GM19351 (cell line): ENCODE data around the gene UBR4.
"Not testable (repeated sequence)": the region's sequence is repeated elsewhere in the genome, so short reads cannot be mapped to it uniquely, and the experiment has no call there.

Experiments
- ATAC-seq: cut with Tn5 transposase; IDR thresholded peaks from one replicate; pipeline ENCODE4 v1.9.1; 2021; ENCODE audit warnings: mild to moderate bottlenecking, moderate library complexity; ENCODE audit not compliant: unreplicated experiment

The UBR4 gene

GRCh38 chr1:19209990-19210771 is at the start of gene UBR4:
TSS of gene UBR4 (minus strand) at chr1:19210266. CDS start at chr1:19210248, 18 bp downstream.
- peak; percentile 75 for ATAC-seq

GRCh38 chr1:19258353-19258752 is 48.3 kb upstream of the UBR4 start:
- no peak for ATAC-seq

GRCh38 chr1:19257178-19257914 is 47.3 kb upstream of the UBR4 start:
- ATAC-seq: no peak

DNA sequence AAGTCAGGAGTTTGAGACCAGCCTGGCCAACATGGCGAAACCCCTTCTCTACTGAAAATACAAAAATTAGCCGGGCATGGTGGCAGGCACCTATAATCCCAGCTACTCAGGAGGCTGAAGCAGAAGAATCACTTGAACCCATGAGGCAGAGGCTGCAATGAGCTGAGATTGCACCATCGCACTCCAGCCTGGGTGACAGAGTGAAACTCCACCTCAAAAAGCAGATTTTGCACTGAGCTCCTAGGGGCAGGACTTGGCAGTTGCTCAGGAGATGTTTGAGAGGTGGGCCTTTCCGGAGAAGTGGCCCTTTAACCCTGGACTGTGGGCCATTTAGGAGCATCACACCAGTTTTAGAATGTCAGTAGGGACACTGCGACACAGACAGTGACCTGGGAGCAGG is 46.2 kb upstream of the UBR4 start:
- not testable (repeated sequence) for ATAC-seq

DNA sequence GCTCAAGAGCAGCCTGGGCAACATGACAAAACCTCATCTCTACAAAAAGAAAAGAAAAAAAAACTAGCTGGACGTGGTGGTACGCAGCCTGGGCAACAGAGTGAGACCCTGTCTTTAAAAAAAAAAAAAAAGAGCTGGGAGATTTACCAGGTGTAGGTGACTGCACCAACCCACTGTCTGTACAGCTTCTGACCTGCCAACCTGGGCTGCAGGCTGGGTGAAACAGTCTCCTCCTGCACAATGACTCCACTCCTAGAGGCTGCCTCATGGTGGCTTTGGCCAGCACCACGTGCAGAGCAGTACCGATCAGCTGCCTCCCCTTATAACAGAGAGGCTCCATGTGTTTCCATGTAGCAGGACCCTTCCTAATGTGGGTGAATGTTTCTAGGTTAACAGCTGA is 45.2 kb upstream of the UBR4 start:
- ATAC-seq: no peak

DNA sequence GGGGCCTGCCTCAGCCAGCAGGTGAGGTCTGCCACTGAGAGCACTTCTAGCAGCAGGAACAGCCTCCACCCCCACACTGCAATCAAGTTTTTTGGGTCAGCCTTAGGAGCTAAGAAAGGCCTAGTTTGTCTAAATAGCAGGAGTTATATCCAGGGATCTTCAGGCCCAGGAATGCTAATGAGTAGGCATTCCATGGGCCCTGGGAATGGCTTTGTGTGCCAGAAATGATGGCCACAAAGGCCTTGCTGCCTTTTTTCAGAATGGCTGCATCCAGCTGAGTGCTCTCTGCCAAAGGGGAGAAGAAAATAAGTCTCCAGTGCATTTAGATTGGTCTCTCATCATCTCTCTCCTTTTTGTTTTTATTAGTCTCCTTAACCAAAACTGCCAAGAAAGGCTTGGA is 44.4 kb upstream of the UBR4 start:
- no peak for ATAC-seq

- peak; percentile 82 for ATAC-seq
Measured at GRCh38 chr1:19251305-19252196, 41.5 kb upstream of the UBR4 start, which contains the start of the genes EMC1 and MRTO4. TSS of gene EMC1 (minus strand) at chr1:19251524. CDS start at chr1:19251509, 15 bp downstream. TSS of gene MRTO4 (plus strand) at chr1:19251805. CDS start at chr1:19251836, 31 bp downstream.

GRCh38 chr1:19250629-19251304 is 40.7 kb upstream of the UBR4 start:
- no peak for ATAC-seq

DNA sequence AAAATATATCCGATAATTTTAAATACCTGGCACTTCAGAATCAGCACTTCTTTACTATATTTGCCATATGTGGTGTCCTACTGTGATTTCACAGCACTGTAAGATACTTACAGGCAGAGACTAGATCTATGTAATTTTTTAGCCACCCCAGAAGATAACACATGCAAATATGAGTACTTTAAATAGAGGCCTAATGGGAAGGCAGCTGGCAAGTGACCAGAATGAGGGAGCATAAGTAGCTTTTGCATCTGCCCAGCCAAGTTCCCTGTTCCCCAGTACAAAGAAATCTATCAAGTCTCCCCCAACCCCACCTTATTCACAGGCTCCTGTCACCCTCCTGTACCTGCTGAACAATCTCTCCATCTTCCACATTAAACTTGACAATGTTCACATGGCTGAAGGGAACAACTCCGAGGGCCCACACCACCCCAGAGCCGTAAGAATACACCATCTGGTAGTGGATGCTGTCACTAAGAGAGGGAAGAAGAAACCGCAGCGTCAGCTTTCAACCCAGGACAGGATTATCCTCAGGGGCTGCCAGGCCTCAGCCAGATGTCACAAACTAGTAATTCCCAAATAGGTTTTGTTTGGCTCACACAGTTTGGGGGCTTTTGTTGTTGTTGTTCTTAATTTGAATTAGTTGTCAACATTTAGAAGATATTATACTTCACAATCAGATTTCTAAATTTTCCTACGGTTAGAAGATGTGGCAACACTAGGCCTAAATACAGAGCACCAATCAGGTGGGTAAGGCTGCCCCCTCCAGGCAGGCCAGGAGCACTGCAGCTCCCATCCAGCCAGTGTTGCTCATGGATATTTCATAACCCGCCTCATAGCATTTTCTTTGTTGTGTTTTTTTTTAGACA is 30.8 kb upstream of the UBR4 start:
- ATAC-seq: no peak

DNA sequence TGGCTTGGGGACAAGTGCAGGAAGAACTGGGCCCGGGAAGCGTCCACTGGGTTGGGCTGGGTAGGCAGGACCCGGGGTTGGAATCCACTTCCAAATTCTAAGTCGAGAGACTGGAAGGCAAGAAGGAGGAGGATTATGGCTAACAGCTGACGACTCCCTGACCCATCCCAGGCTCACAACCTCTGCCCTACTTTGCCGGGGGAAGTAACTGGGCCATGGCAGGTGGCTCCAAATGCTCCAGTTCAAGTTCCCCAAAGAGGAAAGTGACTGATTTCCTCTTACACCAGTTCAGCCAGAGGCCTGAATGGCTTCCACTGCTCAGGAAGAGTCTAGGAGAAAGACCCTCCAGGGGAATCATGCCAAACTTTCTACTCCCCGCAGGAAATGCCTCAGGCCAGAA is 29.8 kb upstream of the UBR4 start:
- no peak for ATAC-seq

DNA sequence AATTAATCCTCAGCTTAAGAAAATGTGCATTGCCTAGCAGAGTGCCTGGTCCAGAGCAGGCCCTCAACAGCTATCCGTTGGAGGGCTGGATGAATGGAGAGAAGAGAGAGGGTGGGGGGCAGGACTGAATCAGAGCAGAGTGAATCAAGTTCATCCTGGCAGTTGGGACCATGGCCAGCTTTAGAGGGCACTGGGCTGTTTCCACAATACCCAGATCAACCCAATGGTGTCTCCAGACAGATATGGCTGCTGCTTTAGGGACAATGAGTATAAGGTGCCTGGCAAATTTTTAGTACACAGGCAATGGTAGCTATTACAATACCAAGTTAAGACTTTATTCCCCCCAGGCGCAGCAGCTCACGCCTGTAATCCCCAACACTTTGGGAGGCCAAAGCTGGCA is 24.2 kb upstream of the UBR4 start:
- ATAC-seq: no peak

DNA sequence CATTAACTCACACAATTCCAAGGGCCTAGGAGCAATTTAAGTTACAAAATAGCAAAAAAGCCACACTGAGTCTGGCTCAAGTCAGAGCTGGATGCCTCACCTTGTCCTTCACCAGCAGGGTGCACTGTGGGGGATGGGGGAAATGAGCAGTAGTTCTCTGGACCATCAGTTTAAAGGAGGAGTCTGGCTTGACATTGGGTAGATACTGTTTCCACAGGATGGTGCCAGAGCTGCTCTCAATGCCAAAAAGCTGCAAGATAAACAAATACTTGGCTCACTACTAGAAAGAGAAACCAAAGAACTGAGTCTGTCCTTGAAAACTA is 22.4 kb upstream of the UBR4 start:
- no peak for ATAC-seq

DNA sequence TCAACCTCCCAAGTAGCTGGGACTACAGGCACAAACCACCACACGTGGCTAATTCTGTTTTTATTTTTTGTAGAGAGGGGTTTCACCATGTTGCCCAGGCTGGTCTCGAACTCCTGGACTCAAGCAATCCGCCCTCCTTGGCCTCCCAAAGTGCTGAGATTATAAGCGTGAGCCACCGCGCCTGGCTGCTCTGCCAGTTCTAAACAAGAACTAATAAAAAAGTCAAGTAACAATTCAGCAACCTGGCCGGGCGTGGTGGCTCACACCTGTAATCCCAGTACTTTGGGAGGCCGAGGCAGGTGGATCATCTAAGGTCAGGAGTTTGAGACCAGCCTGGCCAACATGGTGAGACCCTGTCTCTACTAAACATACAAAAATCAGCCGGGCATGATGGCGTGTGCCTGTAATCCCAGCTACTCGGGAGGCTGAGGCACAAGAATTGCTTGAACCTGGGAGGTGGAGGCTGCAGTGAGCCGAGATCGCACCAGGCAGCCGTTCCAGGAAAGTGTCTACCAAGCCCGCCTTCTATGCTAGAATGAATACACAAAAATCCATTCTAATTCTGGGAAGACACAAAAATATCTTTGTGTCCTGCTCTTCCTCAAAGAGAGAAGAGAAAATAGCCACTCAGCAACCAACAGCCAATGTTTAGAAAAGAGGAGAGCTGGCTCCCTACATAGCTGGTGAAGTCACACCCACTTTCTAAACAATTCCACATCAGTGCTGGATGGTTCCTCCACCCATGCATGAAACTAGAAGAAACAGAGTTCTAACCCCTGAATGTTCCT is 21.9 kb upstream of the UBR4 start:
- not testable (repeated sequence) for ATAC-seq

DNA sequence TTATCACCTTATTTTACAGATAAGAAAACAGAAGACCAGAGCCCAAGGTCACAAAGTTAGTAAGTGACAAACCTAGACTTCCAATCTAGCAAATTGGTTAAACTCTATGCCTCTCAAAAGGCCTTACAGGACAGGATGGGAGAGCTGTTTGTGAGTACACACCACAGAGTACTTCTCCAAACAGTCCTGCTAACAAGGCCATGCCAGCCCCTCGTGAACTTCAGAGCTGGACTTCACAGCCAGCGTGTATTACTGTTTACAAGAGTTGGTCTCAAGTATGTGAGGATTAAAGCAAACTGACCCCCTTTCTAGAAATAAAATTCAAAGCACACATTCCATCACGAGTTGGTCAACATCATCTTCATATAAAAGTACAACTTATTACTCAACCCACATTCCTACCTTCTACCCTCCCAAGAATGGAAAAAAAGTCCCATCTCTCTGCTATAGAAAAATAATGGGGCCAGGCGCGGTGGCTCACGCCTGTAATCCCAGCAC is 19.8 kb upstream of the UBR4 start:
- ATAC-seq: no peak

GRCh38 chr1:19229229-19229628 is 19.2 kb upstream of the UBR4 start:
- ATAC-seq: no peak

DNA sequence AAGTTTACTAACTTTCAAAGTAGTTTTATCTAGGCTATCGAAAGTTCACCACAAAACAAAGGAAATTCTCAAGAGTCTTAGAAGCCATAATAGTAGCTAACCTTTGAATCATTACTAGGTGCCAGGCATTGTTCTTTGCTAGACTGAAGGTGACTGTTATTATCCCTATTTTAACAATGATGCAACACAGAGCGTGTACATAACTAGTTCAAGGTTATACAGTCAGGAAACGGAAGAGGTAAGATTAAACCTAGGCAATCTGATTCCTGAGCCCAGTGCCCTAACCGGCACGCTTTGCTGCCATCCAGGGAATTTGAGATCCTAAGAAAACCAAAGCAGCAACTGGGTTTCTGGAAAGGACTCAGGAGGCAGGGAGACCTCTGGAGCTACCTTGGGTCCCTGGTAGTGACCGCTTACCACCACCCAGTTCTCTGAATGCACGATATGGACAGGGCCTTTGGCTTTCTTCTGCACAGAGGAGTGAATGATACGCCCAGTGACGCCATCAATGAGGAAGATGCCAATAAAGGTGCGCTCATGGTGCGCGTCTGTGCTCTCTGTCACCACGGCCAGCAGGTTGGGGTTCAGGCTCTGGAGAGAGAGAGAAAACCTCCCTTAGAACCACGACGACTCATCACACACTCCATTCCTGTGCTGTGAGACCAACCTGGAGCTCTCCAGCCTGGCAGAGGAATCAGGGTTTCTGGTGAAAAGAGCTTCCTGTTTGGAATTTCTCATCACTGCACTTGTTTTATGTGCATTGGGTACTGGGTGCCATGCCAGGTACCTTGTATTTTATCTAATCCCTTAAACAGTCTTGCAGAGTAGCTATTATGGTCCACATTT is 13.1 kb upstream of the UBR4 start:
- no peak for ATAC-seq

DNA sequence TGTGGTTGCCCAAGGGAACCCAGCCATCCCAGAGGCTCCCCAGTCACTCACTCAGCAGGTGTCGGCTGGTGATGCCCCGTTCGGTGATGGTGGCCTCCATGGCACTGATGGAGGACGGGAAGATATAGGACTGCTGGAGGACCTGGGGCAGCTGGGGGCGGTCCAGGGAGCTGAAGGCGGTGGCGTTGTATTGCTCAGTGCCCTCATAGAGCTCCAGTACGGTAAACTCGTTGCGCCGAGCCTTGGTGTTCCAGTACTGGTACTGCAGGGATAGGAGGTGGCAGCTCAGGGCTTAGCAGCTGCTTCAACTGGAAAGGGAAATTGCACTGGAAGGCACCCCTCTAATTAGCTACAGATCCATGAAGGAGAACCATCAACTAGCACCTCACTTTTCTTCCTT is 12.5 kb upstream of the UBR4 start:
- no peak for ATAC-seq

DNA sequence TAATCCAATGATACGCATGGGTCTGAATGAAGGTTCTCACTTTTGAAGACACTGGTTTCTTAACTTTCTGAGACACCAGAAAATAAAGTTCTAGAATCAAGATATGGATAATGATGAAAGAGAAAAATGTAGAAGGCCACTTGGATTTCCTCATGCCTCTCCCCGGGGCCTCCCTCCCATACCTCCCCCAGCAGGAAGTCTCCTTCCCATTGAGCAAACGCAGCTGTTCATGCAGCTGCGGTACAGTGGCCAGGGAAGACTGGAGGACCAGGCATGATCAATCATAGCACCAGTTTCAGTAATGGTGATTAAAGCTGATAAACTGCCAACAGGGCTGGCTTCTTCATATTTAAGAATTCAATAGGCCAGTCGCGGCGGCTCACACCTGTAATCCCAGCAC is 10.9 kb upstream of the UBR4 start:
- no peak for ATAC-seq
